ENCODE data around the gene DNASE1L2. TPM values are rescaled to one million over a fixed set of nuclear protein-coding genes. Genes with fewer than 3 reads are reported as not detected.

The DNASE1L2 gene
- total RNA-seq, 1 experiment from 2014 or later, result 1.5 TPM

GRCh38 chr16:2191446-2191706 lies 44.9 kb upstream of the DNASE1L2 start:
- TF ChIP-seq CTCF (IDR thresholded peaks at IDR 0.05; ENCODE audit: unreplicated experiment), result no peak
- ChIA-PET POLR2A (interaction anchor here (0.8 kb wide), 1 partner anchor 36 kb away, joined by 3 read pairs; the partner anchor contains the start of gene TRAF7), CTCF (interaction anchor here (0.6 kb wide), 1 partner anchor 13 kb away, joined by 3 read pairs; no protein-coding TSS in a partner anchor)
- no peaks in the 10 kb centered on the region for H3K27me3 Mint-ChIP-seq (ENCODE audit: insufficient read depth, unreplicated experiment)
- no peaks in the 10 kb centered on the region for H3K9me3 Mint-ChIP-seq (ENCODE audit: unreplicated experiment)
- H3K27ac Mint-ChIP-seq (ENCODE audit: low read depth, unreplicated experiment), result no peak overlapping the region
- no peaks in the 10 kb centered on the region for H3K4me1 Mint-ChIP-seq (ENCODE audit: insufficient read depth, unreplicated experiment)
- no peak overlapping the region for H3K4me3 Mint-ChIP-seq (ENCODE audit: unreplicated experiment)
- no peak for DNase-seq (ENCODE audit: unreplicated experiment)
- no TSS peak for BruUV-seq (replicated peaks)
- no peaks in the 10 kb centered on the region for H3K36me3 Mint-ChIP-seq (ENCODE audit: insufficient read depth, unreplicated experiment)
- intact Hi-C loops (cut with micrococcal nuclease), result no loop called here

- no peaks in the 10 kb centered on the region for H3K9me3 Mint-ChIP-seq (ENCODE audit: unreplicated experiment)
- H3K27me3 Mint-ChIP-seq (ENCODE audit: insufficient read depth, unreplicated experiment), result no peaks in the 10 kb centered on the region
- POLR2A ChIA-PET, result interaction anchor here (0.5 to 2.6 kb wide), 11 partner anchors 10 to 410 kb away, joined by 3 to 22 read pairs (median 4); partner anchors contain the start of genes ECI1, MLST8, NTHL1 and TRAF7
- TF ChIP-seq CTCF (IDR thresholded peaks at IDR 0.05; ENCODE audit: unreplicated experiment), result no peak
- no peaks in the 10 kb centered on the region for H3K4me1 Mint-ChIP-seq (ENCODE audit: insufficient read depth, unreplicated experiment)
- no peaks in the 10 kb centered on the region for H3K36me3 Mint-ChIP-seq (ENCODE audit: insufficient read depth, unreplicated experiment)
- intact Hi-C loops (cut with micrococcal nuclease), result loop anchor here (2.0 kb wide), 1 partner anchor 307 kb away; no protein-coding TSS in a partner anchor
- DNase-seq (ENCODE audit: unreplicated experiment), result peak; percentile 60
- CTCF ChIA-PET, result interaction anchor here (0.5 to 2.1 kb wide), 16 partner anchors 10 to 585 kb away, joined by 3 to 8 read pairs (median 4); partner anchors contain the start of gene ECI1
- no peak overlapping the region for H3K4me3 Mint-ChIP-seq (ENCODE audit: unreplicated experiment)
- BruUV-seq (replicated peaks), result no TSS peak
- H3K27ac Mint-ChIP-seq (ENCODE audit: low read depth, unreplicated experiment), result no peak overlapping the region
Measured at GRCh38 chr16:2194166-2194834, 41.9 kb upstream of the DNASE1L2 start.

GRCh38 chr16:2194852-2195321 lies 41.4 kb upstream of the DNASE1L2 start:
- intact Hi-C loops (cut with micrococcal nuclease), result loop anchor here (2.0 kb wide), 1 partner anchor 306 kb away; no protein-coding TSS in a partner anchor
- Mint-ChIP-seq H3K4me3 (ENCODE audit: unreplicated experiment) (no peak overlapping the region), H3K4me1 (ENCODE audit: insufficient read depth, unreplicated experiment) (no peaks in the 10 kb centered on the region), H3K27me3 (ENCODE audit: insufficient read depth, unreplicated experiment) (no peaks in the 10 kb centered on the region), H3K27ac (ENCODE audit: low read depth, unreplicated experiment) (no peak overlapping the region), H3K9me3 (ENCODE audit: unreplicated experiment) (no peaks in the 10 kb centered on the region), H3K36me3 (ENCODE audit: insufficient read depth, unreplicated experiment) (no peaks in the 10 kb centered on the region)
- no TSS peak for BruUV-seq (replicated peaks)
- CTCF ChIA-PET, result interaction anchor here (0.5 to 2.1 kb wide), 18 partner anchors 9 to 298 kb away, joined by 3 to 8 read pairs (median 4); partner anchors contain the start of gene ECI1
- DNase-seq (ENCODE audit: unreplicated experiment), result peak; percentile 70
- peak; percentile 68 for TF ChIP-seq CTCF (IDR thresholded peaks at IDR 0.05; ENCODE audit: unreplicated experiment)
- POLR2A ChIA-PET, result interaction anchor here (0.5 to 2.6 kb wide), 12 partner anchors 10 to 409 kb away, joined by 3 to 22 read pairs (median 4); partner anchors contain the start of genes ECI1, MLST8, NTHL1 and TRAF7
